NCI-H146 (cell line): ENCODE measurements around the gene MIER3.
A peak's percentile ranks its signal among the peaks of the same experiment; 100 is the strongest.

ENCODE experiments used
- DNase-seq: peaks from one replicate; lab custom pipeline; 2025; lab: John Stamatoyannopoulos, UW

MIER3 gene

DNA sequence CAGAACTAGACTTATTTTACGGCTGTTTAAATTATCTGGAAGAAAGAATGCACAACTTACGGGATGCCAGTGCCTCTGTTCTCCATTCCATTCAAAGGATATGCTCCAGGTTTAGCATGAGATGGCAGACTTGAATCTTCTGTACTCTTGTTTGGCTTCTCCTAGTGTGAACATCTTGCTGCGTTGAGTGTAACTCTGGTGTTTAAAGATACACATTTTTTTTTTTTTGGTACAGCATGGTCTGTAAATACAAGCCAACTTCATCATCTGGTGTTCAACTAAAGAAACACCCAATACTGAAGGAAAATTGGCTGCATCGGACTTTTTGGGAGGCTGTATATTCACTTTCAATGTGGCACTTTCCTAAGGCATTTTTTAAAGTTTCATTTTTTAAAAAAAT, 7.4 kb upstream of the MIER3 start:
- no peak for DNase-seq

DNA sequence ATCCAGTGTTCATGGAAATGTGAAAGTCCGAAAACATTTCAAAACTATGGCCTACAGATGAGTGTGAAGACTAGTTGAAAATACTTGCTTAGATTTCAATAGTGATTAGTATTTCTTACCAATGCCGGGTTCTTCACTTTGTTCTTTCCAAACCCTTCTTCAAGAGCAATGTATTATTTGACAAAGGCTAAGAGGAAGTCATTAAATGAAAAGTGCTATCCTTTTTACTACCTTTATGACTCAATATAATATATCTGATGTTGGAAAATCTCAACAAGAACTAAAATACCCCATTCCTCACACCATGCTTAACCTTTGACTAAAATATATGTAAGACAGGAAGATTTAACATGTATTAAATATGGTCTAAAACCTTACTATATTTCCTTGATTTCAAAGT, 6.7 kb upstream of the MIER3 start:
- DNase-seq = no peak

DNA sequence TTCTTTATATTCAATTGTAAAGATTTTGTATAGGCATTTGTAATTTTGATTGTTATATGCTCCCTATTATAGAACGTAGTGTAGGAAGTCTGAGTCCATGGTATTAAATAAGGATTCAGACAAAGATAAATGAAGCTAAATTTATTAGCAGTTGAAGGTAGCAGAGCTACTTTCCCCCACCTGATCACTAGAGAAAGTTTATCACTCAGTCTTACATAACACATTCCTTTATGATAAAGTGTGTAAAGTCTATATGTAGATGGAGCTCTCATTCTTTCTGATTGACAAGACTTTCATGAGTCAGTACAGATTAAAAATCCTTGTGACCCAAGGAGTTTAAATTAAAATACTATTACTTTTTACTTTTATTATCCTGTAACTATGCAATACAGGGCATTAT, 2.3 kb upstream of the MIER3 start:
- no peak for DNase-seq

DNA sequence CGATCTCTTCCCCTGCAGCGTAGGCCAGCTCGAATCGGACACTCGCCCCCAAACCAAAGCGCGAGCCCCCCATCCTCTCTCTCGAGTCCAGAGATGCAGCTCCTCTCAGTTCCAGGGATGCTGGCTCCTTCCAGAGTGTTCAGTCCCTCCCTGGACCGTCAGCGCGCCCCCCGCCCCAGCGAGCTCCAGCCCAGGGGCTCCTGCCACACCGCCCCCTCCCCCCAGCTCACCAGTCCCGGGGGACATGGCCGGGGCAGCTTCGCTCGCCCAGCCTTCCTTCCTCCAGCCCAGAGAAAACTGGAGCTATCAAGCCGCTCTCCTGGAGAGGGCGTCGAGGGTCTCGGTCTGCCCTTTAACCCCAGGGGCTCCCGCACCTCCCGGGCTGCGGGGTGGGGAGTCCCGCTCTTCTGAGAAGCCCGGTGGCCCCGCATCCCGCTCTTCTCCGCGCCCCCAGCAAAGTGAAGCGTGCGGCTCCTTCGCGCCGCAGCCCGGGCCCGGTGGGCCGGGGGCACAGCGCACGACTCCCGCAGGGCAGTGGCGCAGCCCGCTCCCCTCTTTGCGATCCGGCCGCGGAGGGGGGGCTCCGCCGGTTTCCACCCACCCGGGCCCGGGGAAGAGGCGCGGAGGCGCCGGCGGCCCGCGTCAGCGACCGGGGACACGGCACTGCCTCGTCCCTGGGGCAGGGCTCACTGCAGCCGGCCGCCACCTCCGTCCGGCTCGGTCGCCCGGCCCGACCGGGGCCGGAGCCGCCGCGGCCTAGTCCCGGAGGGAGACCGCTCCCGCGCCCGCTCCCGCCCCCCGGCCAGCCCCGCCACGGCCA, 587 bp downstream of the MIER3 start:
- peak; percentile 17 for DNase-seq

DNA sequence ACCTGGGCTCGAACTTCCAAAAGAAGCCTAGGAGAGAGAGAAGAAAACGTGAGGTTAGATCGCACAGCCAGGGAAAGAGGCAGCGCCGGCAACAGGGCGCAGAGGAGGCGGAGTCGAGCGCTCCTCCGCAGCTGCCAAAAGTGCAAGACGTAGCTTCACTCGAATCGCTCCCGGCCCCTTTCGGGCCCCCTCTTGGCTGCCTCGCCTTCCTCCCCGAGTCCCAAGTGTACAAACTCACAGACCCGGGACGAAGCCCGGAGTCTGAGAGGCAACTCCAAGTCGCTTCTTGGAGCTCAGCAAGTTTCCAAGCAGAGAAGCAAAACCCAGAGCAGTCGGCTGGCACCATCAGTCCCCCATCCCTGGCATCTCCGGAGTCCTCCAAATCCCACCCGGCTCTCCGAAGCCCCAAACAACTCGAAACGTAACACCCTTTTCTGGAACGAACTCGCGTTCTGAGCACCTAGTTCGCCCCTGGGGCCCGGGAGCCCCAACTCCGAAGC, 1.2 kb downstream of the MIER3 start:
- no peak for DNase-seq

DNA sequence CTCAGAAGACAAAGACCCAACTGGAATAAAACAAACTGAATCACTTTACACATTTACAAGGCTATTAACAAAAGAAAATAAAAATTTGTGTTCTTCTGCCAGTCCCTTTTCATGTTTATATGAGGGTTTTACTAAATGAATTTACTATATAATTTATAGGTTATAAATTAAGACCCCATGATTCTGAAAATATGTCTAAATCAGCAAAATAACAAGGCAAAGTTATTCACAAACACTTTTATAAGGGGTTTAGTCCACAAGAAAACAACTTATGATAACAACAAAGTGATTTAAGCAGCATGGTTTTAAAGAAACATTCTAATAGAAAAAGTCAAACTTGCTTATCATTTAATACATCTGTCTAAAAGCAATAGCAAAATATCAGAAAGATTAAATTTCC, 4.9 kb downstream of the MIER3 start:
- no peak for DNase-seq

DNA sequence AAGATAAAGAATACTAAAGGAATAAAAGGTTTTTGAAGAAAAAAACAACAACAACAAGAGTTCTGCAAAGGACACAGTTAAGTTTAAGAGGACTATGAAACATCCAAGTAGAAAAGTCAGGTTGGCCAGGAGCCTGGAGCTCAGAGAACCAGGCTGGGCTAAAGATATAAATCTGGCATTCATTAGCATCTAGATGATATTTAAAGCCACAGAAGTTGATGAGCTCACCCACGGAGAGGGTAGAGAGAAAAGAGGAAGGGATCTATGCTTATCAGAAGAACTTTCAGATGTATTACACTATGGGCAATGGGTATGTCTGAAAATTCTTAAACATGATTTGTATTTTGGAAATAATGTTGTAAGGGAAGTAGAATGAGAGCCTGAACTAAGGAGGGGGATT, 9.9 kb downstream of the MIER3 start:
- DNase-seq = no peak

DNA sequence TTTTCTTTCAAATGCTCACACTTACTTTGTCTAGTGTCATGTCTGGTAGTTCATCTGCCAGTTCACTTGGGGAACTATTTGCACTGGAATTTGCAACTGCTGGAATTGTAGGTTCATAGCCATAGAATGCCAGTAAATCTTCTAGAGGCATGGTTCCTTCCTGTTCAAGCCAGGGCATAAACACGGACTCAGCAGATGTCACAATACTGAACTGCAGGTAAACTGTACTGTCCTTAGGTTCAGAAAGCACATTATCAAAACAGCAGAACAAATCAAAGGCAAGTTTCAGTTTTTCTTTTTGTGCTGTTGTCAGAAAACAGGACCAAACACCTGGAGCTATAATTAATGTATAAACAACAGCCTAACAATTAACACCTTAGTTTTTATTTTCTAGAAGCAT, 13.1 kb downstream of the MIER3 start:
- DNase-seq = peak; percentile 48

DNA sequence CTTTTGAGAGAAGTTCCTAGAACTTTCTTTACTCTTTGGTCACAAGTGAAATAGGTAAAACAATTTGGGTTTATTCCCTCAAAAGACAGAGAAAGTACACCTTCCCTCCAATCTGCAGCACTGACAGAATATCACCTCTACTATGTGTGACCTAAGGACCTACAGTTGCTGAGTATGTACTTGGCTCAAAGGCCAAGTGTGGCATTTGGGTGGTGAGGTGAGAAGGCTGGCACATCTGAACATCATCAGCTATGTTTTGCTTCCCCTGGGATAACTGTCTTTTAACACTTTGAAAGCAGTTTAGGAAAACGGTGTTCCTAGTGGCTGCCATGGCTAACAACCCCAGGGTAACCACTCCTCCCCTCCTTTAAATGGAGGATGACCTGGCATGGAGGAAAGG, 17.6 kb downstream of the MIER3 start:
- DNase-seq = no peak

DNA sequence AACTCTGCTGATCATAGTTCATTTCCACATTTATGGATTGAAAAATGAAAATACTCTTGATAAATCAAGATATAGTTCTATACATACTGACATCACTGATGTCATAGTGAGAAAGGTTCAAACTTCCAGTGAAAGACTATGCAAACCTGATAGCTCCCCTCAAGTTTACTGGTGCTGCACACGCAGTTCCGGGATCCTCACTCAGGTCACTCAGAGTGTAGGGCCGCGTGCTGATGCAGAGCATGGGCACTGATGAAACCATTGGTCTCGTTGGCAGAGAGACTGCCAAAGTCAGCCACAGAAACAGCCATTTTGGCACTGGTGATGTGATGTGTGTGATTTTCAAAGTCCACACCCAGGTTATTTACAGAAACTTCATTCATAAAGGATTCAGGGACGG, 29.0 kb downstream of the MIER3 start:
- DNase-seq = no peak

DNA sequence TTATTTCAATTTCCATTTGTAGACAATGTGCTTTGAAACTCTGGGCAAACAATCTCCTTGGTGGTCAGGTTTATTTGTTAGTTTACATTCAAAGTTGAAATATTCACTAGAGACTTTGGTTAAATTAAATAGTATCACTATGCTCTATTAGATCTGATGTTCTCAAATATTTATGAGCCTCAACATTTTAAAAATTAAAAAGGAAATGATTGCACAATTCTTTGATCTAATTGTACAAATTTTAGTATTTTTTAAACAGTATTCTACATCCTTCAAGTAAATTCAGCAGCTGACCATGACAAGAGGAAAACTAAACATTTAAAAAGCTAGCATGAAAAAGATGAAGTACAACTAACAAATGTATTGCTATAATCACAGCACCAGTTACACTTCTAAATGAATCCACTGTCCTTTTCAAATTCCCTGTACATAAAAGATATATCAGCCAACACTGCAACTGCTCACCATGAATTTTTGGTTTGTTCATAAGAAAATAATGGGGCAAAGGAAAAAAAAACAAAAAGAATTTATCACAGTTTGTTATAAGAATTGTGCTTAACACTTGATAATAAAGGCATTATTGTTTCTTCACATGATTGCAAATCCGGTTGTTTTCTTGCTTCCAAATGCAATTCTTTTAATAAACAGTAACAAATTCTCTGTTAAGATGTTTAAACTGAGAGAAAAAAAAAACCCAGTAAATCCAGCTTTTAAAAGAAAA, 31.8 kb downstream of the MIER3 start:
- DNase-seq = no peak

DNA sequence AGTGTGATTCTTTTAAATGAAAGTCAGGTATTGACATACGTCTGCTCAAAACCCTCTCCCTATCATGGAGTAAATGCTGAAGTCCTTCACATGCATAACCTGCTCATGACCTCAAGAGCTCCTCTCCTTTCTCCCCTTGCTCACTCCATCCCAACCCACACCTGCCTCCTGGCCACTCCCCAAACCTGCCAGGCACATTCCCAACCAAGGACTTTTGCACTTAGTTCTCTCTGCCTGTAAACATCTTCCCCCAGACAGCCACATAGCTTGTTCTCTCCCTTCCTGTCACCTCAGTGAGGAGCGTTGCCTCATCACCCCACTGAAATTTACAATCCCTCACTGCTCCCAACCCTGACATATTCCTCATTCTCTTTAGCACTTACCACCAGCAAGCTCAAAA, 33.9 kb downstream of the MIER3 start:
- DNase-seq = no peak

DNA sequence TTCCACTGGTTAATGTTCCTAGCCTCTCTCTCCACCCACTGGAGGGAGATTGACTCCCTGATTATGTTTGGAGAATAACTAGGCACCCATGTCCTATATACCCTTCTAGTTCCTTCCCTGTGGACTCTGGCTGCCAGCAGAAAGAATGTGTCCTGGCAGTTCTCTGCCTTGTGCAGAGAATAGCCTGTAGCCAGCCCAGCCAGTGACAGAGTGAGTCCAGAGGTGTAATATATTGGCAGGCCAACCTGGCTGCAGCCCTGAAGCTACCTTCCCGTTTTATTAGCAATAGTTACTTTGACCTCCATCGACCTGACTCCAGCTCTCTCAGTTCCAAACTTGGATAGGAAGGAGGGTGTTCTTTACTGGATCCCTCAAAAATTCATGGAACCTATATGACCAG, 34.4 kb downstream of the MIER3 start:
- DNase-seq = no peak

DNA sequence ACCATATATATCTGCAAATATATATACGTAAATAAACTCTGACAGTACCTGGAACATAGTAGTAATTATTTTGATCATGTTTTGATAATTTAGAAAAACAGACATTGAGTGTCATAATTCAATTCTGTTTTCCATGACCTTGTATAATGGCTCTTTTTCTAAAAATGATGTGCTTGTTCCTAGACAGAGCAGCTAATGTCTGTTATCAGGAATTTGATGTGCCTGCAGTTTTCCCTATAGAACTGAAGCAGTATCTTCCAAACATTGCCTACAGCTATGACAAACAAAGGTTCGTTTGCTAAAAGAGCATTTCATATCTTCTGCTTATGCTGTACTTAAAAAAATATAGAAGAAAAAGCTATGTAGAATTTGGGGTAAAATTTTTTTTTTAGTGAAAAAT, 37.2 kb downstream of the MIER3 start:
- no peak for DNase-seq

DNA sequence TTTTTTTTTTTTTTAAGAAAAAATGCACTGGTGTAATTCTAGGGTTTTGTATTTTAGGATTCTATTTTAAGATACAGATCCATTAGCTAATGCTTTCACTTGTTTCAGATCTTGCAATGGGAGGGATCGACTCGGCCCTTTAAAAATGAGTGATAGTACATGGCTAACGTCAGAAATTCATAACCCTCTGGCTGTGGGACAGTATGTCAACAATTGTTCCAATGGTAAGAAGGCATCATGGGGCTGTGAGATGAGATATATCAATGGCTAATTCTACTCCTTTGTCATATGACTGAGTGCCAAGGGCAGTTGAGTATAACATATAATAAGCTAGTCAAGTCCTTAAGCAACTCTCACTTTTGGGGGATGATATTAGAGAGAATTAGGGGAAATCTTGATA, 38.2 kb downstream of the MIER3 start:
- no peak for DNase-seq

DNA sequence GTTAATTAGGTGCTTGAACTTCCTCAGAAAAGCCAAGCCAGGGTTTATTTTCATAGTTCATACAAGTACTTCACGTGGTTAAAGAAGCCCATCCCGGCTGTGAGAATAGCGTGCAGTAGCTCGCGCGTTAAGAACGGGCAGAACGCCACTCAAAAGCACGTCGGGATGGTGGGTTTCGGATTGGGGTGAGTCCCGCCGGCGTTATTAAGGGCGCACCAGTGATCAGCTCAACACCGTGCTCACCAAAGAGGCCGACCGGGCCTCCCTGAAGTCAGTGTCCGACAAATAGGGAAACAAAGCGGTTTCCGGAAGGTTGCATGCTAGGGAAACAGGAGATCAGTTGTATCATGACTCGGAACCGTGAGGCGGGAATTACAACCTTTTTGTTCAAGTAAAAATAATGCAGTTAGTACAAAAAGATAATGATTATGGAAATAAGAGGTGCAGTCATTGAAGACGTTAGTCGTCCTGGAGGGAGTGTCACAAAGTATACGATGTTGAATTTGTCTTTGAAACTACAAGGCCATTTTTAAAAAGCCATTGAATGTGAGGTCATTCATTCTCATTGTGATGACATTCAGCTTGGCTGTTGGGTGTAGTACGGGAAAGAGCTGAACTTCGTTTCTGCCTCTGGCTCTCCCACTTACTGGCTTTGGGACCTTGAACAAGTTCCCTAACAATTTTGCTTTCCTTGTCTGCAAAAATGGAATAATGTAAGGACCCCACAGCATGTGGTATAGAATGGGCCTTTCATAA, 41.5 kb downstream of the MIER3 start:
- DNase-seq = peak; percentile 77

DNA sequence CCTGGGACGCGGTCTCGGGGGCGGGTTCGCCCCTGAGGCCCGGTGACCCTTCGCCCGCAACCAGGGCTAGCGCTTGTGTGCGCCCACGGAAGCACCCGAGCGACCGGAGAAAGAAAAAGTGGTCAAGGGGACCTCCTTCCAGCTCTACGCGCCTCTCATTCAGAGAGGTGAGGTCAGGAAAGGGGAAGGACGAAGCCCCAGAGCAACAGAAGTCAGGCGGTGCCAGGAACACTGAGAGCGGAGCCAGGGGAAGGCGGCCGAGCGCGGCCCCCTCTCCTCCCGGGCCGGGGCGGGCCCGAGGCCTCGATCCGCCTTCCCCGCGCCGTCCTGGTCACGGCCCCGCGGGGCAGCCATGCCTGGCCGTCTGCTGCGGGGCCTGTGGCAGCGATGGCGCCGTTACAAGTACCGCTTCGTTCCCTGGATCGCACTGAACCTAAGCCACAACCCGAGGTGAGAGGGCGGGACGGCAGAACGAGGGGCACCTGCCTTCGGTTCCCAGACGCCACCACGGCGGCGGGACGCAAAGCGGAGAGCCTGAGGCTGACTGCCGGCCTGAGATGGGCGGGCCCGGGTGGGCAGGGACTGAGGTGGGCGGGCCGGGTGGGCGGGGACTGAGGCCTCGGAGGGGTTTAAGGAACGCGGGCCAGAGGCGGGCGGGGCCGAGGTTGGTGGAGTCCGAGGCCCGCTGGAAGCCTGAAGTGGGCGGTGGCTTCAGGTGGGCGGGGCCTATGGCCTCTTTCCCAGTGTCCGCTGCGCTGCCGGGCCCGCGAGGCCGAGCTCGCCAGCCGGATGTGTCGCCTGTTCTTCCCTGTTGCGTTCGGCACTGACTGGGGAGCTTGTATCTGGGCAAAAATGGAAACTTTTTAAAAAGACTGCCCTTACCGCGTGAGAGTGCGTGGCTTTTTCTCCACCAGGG, 42.4 kb downstream of the MIER3 start, which contains the start of gene SETD9:
SETD9 (plus strand) TSS at position 303 of the 916 bp plus-strand sequence; CDS start at position 353, 50 bp downstream.
- DNase-seq = peak; percentile 98

DNA sequence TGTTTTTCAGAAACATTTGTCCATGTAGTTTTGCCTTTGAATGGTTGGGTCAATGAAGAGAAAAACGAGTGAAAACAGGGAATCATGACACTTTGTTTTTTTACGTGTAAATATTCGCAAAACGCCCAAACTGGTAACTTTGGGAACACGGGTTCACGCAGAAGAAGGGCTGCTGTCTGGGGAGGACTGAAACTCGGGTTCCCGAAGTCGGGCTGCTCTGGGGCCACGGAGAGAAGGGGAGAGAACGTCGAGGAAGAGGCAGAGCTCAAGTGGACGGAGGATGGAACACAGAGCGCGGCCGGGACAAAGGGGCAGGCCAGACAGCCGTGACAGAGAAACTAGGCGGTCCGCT, 43.0 kb downstream of the MIER3 start:
- no peak for DNase-seq

DNA sequence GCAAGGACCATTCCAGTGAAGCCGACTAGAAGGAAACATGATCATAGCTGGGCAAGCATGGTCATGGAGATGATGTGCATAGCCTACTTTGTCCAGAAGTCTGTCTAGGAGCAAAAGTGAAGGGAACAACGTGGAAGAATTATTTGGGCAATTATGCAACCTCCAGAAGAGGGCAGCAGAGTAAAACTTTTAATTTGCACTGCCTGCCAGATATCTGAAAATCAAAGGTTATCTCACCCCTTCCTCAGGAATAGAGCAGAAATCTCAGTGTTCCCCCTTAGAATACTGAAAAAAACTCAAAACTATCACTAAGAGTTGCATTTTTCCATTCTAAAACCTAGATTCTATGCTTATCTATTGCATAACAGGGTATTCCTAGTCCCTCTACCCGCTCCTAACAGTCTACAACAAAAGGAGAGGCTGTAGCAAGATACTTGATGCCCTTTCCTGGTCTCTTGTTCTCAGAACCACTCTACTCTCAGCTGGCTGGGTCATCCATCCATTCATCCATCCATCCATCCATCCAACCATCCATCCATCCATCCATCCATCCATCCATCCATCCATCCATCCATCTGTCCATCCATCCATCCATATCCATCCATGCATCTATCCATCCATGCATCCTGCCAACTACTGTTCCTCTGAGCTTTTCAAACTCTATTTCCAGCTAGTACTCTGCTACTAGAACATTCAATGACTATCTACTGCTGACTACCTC, 50.9 kb downstream of the MIER3 start:
- DNase-seq = peak; percentile 21

DNA sequence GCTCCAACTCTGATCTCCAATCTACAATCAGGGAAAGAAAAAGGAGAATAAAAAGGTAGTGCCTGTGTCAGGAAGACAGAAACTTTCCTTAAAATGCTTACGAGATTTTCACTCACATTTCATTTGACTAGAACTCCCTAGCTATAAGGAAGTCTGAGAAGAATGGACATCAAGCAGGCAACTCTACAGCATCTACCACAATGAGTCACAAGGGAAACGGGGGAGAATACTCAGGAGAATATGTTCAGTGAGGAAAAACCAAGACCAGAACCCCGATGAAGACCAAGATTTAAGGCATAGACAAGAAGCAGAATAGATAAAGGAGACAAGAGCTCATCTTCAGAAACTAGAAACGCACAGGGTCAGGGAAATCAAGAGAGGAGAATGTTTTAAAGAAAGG, 51.5 kb downstream of the MIER3 start:
- no peak for DNase-seq

DNA sequence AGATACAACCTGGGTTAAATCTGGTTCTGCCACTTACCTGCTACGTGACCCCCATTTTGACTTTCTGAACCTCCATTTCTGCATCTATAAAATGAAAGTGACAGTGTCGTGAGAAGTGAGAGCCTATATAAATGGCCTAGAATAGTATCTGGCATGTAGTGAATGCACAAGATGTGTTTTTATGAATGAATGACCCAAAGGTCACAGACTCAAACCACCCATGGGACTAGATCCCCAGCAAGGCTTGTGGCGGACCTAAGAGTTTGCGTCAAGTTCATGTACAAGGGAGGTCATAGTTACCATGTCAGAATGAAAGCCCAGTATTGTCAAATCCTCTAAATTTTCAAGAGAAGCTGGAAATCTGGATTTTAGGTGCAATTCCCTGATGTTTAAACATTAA, 53.7 kb downstream of the MIER3 start:
- DNase-seq = no peak
